Trophoblast cell (in vitro differentiated cells and primary cell): Measurements from ENCODE around the gene RANGRF.

Source experiments
- DNase-seq, 2 donors: peaks; one replicate each; pipeline ENCODE4 v3.0.0-alpha.2; 2016
- H2AFZ ChIP-seq: 2 replicates; pipeline ENCODE4 v1.6.1; 2013; ENCODE audit warnings: low read length, moderate library complexity, mild to moderate bottlenecking; ENCODE audit not compliant: insufficient read depth, poor library complexity
- H2AK5ac ChIP-seq: 2 replicates; pipeline ENCODE4 v1.6.1; 2013; ENCODE audit warnings: mild to moderate bottlenecking, low read length
- H2BK120ac ChIP-seq: 2 replicates; pipeline ENCODE4 v1.6.1; 2013; ENCODE audit warnings: low read length, mild to moderate bottlenecking, moderate library complexity; ENCODE audit not compliant: insufficient read depth, poor library complexity
- H2BK12ac ChIP-seq: 2 replicates; pipeline ENCODE4 v1.6.1; 2013; ENCODE audit warnings: mild to moderate bottlenecking, low read length, moderate library complexity
- H2BK5ac ChIP-seq: 2 replicates; pipeline ENCODE4 v1.6.1; 2013; ENCODE audit warnings: low read length, low read depth, moderate library complexity, mild to moderate bottlenecking; ENCODE audit not compliant: poor library complexity
- H3K14ac ChIP-seq: 2 replicates; pipeline ENCODE4 v1.6.1; 2013; ENCODE audit warnings: mild to moderate bottlenecking, low read length
- H3K18ac ChIP-seq: 2 replicates; pipeline ENCODE4 v1.6.1; 2013; ENCODE audit warnings: mild to moderate bottlenecking, low read length
- H3K23ac ChIP-seq: 2 replicates; pipeline ENCODE4 v1.6.1; 2013; ENCODE audit warnings: low read length
- H3K27ac ChIP-seq: 2 replicates; pipeline ENCODE4 v1.5.1; 2013; ENCODE audit warnings: low read depth, mild to moderate bottlenecking, inconsistent platforms, low read length, moderate library complexity
- H3K27me3 ChIP-seq: 2 replicates; pipeline ENCODE4 v1.6.1; 2013; ENCODE audit warnings: inconsistent platforms, mild to moderate bottlenecking, low read length, moderate library complexity; ENCODE audit not compliant: insufficient read depth
- H3K36me3 ChIP-seq, 2 experiments: 1 replicate in 1 of 2; 2 replicates in 1 of 2; pipeline ENCODE4 v1.6.1; 2013; ENCODE audit warnings: low read length in 2 of 2, mild to moderate bottlenecking in 2 of 2, moderate library complexity in 1 of 2; ENCODE audit not compliant: insufficient read depth in 2 of 2, control insufficient read depth in 1 of 2
- H3K4ac ChIP-seq: 2 replicates; pipeline ENCODE4 v1.6.1; 2013; ENCODE audit warnings: low read depth, mild to moderate bottlenecking, low read length, moderate library complexity
- H3K4me1 ChIP-seq, 2 experiments: 1 replicate in 1 of 2; 2 replicates in 1 of 2; pipeline ENCODE4 v1.6.1; 2013; ENCODE audit warnings: low read length in 2 of 2, mild to moderate bottlenecking in 2 of 2, moderate library complexity in 1 of 2; ENCODE audit not compliant: insufficient read depth in 2 of 2, control insufficient read depth in 1 of 2
- H3K4me2 ChIP-seq: 2 replicates; pipeline ENCODE4 v1.6.1; 2013; ENCODE audit warnings: inconsistent platforms, mild to moderate bottlenecking, low read length, moderate library complexity
- H3K4me3 ChIP-seq: 2 replicates; pipeline ENCODE4 v1.5.1; 2013; ENCODE audit warnings: mild to moderate bottlenecking, low read depth, low read length, inconsistent platforms
- H3K79me1 ChIP-seq: one replicate; pipeline ENCODE4 v1.6.1; 2013; ENCODE audit warnings: low read length
- H3K79me2 ChIP-seq: 2 replicates; pipeline ENCODE4 v1.6.1; 2013; ENCODE audit warnings: low read length, mild to moderate bottlenecking; ENCODE audit not compliant: control insufficient read depth, insufficient read depth, poor library complexity
- H3K9ac ChIP-seq: 2 replicates; pipeline ENCODE4 v1.6.1; 2013; ENCODE audit warnings: mild to moderate bottlenecking, low read length
- H3K9me3 ChIP-seq: 2 replicates; pipeline ENCODE4 v1.6.1; 2013; ENCODE audit warnings: low read depth, mild to moderate bottlenecking, control low read depth, inconsistent platforms, low read length; ENCODE audit not compliant: insufficient read depth
- H4K12ac ChIP-seq: 2 replicates; pipeline ENCODE4 v1.6.1; 2013; ENCODE audit warnings: low read depth, mild to moderate bottlenecking, low read length, moderate library complexity
- H4K8ac ChIP-seq: 2 replicates; pipeline ENCODE4 v1.6.1; 2013; ENCODE audit warnings: low read depth, mild to moderate bottlenecking, low read length, moderate library complexity
- H4K91ac ChIP-seq: one replicate; pipeline ENCODE4 v1.6.1; 2013; ENCODE audit warnings: low read depth, mild to moderate bottlenecking, low read length, moderate library complexity
- WGBS: extraction: QIAGEN DNeasy Blood & Tissue Kit; methylation state at CpG from one replicate; pipeline ENCODE4 v1.1.7; 2013; ENCODE audit warnings: missing lambda C conversion rate; ENCODE audit not compliant: insufficient read length, insufficient coverage; ENCODE audit errors: extremely low coverage; 5-methylcytosine and 5-hydroxymethylcytosine counted together

Gene RANGRF

GRCh38 chr17:8312251-8312650 lies 23.8 kb downstream of the RANGRF start:
- no peak overlapping the region for H3K4me2 ChIP-seq
- H3K4me3 ChIP-seq: no peak overlapping the region
- WGBS: no CpG with 5 or more reads among the region's 13 CpGs

GRCh38 chr17:8312726-8313600 lies 24.5 kb downstream of the RANGRF start:
- no peak overlapping the region for H3K18ac ChIP-seq

More at GRCh38 chr17:8312251-8312650, 23.8 kb downstream of the RANGRF start:
- Histone ChIP-seq H4K12ac (no peak overlapping the region), H4K91ac (no peak overlapping the region), H3K14ac (no peak overlapping the region), H2BK120ac (no peak overlapping the region), H3K18ac (no peak overlapping the region), H3K27ac (no peak overlapping the region), H3K9ac (no peak overlapping the region), H3K27me3 (peaks cover 20% of the 10 kb centered on the region), H4K8ac (no peak overlapping the region), H3K36me3 (no peaks in the 10 kb centered on the region), H3K23ac (no peak overlapping the region), H3K4ac (no peak overlapping the region), H2AK5ac (no peak overlapping the region), H3K79me1 (no peaks in the 10 kb centered on the region), H3K79me2 (no peaks in the 10 kb centered on the region), H2BK12ac (no peak overlapping the region), H3K9me3 (peaks cover 5% of the 10 kb centered on the region), H3K4me1 (peaks cover 4 to 7% of the 10 kb centered on the region in 2 experiments), H2BK5ac (no peak overlapping the region), H2AFZ (no peak overlapping the region)
- DNase-seq: no peak

DNA sequence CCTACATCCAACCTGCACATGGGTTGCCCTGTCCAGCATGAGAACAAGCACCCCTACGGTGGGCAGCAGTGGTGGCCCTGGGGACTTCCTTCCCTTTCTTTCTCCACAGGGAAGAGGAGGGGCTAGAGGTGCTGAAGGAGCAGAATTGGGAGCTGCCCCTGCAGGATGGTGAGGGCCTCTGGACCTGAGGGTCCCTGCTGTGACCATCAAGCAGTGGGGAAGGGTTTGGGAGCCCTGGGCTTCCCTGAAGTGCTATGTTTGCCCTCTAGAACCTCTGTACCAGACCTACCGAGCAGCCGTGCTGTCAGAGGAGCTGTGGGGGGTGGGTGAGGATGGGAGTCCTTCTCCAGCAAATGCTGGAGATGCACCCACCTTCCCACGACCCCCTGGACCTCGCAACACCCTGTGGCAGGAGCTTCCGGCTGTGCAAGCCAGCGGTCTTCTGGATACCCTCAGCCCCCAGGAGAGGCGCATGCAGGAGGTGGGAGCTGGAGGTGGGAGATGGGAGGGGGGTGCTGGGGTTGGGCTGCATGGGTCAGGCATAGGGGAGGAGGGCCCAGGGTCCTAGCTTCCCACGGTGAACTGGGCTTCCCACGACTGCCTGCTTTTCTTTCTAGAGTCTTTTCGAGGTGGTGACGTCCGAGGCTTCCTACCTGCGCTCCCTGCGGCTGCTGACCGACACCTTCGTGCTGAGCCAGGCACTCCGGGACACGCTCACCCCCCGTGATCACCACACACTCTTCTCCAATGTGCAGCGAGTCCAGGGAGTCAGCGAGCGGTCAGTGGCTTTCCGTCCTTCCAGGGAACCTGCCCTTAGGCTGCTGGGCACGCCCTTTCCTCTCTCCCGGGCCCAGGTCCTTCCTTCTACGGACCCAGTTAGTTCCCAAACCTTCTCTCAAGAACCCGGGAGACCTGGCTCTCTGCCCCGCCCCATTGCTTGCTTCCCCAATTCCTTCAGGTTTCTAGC lies 26.6 kb downstream of the RANGRF start:
- H4K8ac ChIP-seq: no peak overlapping the region
- no CpG with 5 or more reads among the region's 29 CpGs for WGBS

More at GRCh38 chr17:8312726-8313600, 24.5 kb downstream of the RANGRF start:
- Histone ChIP-seq H2AFZ (no peak overlapping the region), H2AK5ac (no peak overlapping the region), H3K27me3 (peaks cover 20% of the 10 kb centered on the region), H3K9ac (no peak overlapping the region), H3K27ac (no peak overlapping the region), H4K12ac (no peak overlapping the region), H3K79me1 (no peaks in the 10 kb centered on the region), H4K8ac (no peak overlapping the region), H3K4me2 (no peak overlapping the region), H2BK120ac (no peak overlapping the region), H3K9me3 (peaks cover 5% of the 10 kb centered on the region), H3K4me1 (peaks cover 4 to 7% of the 10 kb centered on the region in 2 experiments), H3K4ac (no peak overlapping the region), H3K79me2 (no peaks in the 10 kb centered on the region), H3K4me3 (no peak overlapping the region), H2BK5ac (no peak overlapping the region), H3K23ac (no peak overlapping the region), H3K14ac (no peak overlapping the region), H3K36me3 (no peaks in the 10 kb centered on the region), H4K91ac (no peak overlapping the region), H2BK12ac (no peak overlapping the region)
- DNase-seq: no peak
- WGBS: no CpG with 5 or more reads among the region's 16 CpGs

DNA sequence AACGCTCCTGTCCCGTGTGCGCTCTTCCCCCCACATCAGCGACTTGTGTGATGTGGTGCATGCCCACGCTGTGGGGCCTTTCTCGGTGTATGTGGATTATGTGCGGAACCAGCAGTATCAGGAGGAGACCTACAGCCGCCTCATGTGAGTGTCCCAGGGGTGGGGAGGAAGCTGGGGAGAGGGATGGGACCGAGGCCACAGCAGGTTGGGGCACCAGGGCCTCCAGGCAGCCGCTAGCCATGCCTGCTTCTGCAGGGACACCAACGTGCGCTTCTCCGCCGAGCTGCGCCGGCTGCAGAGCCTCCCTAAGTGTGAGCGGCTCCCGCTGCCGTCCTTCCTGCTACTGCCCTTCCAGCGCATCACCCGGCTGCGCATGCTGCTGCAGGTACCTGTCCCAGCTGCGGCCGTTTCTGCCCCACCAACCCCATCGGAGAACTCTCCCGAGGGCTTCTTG lies 27.3 kb downstream of the RANGRF start:
- no peaks in the 10 kb centered on the region for H3K36me3 ChIP-seq
- no peak overlapping the region for H2BK5ac ChIP-seq
- peak overlapping the region; percentile 51 for H3K4me2 ChIP-seq
- H3K27me3 ChIP-seq: peaks cover 20% of the 10 kb centered on the region
- H2AFZ ChIP-seq: no peak overlapping the region
- no peak for DNase-seq
- H2BK12ac ChIP-seq: no peak overlapping the region
- H3K79me2 ChIP-seq: no peaks in the 10 kb centered on the region
- no peak overlapping the region for H4K91ac ChIP-seq
- no peak overlapping the region for H3K23ac ChIP-seq
- no peak overlapping the region for H4K8ac ChIP-seq
- peaks cover 5% of the 10 kb centered on the region for H3K9me3 ChIP-seq
- H4K12ac ChIP-seq: no peak overlapping the region
- no peak overlapping the region for H2BK120ac ChIP-seq
- H3K27ac ChIP-seq: no peak overlapping the region
- no peaks in the 10 kb centered on the region for H3K79me1 ChIP-seq
- H3K4ac ChIP-seq: no peak overlapping the region
- H2AK5ac ChIP-seq: no peak overlapping the region
- WGBS: no CpG with 5 or more reads among the region's 26 CpGs
- no peak overlapping the region for H3K9ac ChIP-seq
- H3K18ac ChIP-seq: no peak overlapping the region
- H3K4me3 ChIP-seq: no peak overlapping the region
- H3K14ac ChIP-seq: no peak overlapping the region
- peaks cover 2% of the 10 kb centered on the region in 2 experiments for H3K4me1 ChIP-seq

More for the DNA sequence above, 26.6 kb downstream of the RANGRF start:
- H2BK5ac ChIP-seq: no peak overlapping the region
- H3K79me1 ChIP-seq: no peaks in the 10 kb centered on the region
- H2BK12ac ChIP-seq: no peak overlapping the region
- H3K4me3 ChIP-seq: peak overlapping the region; percentile 18
- no peak overlapping the region for H4K12ac ChIP-seq
- H3K27me3 ChIP-seq: peaks cover 20% of the 10 kb centered on the region
- no peak overlapping the region for H3K14ac ChIP-seq
- H3K23ac ChIP-seq: no peak overlapping the region
- no peaks in the 10 kb centered on the region for H3K79me2 ChIP-seq
- no peak overlapping the region for H3K9ac ChIP-seq
- no peak overlapping the region for H2AK5ac ChIP-seq
- no peak overlapping the region for H3K27ac ChIP-seq
- H2AFZ ChIP-seq: no peak overlapping the region
- DNase-seq: no peak
- H3K4me1 ChIP-seq: peaks cover 4 to 6% of the 10 kb centered on the region in 2 experiments
- H3K4ac ChIP-seq: no peak overlapping the region
- H4K91ac ChIP-seq: no peak overlapping the region
- H3K4me2 ChIP-seq: peak overlapping the region; percentile 51
- H3K36me3 ChIP-seq: no peaks in the 10 kb centered on the region
- peaks cover 5% of the 10 kb centered on the region for H3K9me3 ChIP-seq
- H3K18ac ChIP-seq: no peak overlapping the region
- no peak overlapping the region for H2BK120ac ChIP-seq
